Ammon's horn (tissue), 1 donor: ENCODE data around the gene SYK.
A peak's percentile ranks its signal among the peaks of the same experiment; 100 is the strongest.

Experiments used
- DNase-seq: peaks from one replicate; pipeline ENCODE4 v3.0.0-alpha.2; 2016; ENCODE audit warnings: low spot score

Gene SYK

DNA sequence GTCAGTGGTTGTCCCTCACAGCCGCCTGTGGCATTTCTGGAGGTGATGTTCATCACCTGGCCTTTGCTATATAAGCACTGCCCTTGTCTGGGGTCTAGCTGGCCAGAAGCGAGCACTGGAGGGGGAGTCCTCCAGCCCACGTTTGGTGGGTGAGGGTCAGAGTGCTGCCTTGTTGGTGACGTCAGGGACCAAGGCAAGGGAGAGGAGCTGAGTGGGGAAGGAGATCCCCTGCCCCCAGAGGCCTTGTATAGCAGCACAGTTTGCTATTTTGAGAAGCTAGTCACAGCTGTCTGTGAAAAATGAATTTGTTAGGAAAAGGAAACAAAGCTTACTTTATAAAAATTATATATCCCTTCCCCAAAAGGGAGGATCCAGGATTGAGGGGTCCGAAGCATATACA is 49.8 kb downstream of the SYK start:
- DNase-seq, result no peak

DNA sequence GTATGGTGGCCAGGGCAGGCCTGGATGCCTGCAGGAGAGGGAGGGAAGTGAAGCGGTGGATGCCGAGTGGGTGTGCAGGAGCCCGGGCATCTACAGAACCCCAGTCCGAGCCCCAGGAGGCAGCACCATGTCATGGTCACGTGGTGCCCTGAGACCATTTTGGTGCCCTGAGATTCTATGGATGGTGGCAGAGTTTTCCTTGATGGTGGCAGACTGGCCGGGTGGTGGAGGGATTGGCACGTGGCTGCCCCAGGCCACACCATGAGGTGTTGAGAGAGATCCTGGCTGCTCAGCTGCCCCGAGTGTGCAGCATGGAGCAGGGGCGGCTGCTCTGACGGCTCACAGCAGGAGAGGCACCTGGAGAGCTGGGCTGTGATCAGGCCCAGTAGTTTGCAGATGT is 52.3 kb downstream of the SYK start:
- DNase-seq, result no peak

DNA sequence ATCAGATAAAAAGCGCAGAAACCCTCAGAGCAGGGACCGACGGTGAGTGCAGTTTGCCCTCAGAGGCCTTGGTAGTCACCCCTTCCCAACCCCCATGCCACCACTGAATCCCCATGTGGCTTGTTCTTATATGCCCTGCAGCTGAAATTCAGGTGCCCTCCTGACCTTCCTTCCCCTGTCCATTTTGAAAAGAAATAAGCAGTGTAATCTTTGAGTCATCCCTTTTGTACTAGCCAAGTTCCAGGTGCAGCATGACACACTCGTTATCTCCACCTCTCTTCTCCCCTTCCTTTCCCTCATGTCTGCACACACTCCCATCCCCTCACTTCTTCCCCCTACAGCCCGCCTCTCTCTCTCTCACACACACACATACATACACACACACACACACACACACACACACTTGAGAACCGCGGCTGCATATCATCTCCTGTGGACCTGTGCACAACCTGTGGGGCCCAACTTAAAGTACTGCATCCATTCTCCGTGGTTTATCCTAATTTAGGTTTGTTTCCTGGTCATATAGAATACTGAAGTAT is 53.1 kb downstream of the SYK start:
- DNase-seq, result no peak

DNA sequence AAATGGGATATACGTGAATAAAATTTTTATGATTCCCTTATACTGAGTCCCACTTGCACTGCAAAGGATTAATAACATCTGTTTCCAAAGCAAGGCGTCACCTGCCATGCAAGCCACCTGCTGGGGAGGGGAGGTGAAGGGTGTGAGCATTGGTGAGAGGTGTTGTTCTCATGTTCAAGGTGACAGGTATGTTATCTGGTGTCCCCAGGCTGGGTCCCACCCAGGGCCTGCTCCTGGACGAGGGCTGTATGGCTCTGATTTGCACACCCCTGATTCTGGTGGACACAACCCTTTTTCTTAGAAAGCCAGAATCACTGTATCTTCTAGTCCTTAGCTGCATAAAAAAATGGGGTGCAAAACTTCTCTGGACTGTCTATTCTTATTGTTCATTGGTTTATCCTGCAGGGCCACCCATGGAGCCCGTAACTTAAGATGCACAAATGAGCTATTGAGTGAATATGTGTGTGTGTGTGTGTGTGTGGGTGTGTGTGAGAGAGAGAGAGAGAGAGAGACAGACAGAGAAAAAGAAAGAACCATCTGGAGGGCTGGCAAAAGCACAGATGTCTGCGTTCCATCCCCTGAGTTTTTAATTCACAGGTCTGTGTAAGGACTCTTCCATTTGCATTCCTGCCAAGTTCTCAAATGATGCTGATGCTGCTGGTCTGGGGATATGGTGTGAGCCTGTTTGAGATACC is 53.7 kb downstream of the SYK start:
- DNase-seq, result peak; percentile 13

DNA sequence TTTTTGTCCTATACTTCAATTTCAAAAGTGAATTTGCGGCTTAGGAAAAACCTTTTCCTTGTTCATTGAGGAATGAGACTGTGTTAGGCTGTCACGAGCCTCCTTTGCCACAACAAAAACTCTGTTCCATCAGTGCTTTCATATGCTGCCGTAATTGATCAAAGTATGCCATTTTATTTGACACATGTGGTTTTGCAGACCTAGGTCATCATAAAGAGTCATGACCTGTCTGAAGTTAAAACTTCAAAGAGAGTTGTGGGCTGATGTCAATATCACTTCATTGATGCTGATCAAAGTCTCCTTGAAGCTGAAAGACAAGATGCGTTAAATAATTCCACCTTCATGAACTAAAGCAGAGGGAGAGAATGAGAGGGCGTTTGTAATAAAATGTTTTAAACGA is 55.5 kb downstream of the SYK start:
- DNase-seq, result no peak

DNA sequence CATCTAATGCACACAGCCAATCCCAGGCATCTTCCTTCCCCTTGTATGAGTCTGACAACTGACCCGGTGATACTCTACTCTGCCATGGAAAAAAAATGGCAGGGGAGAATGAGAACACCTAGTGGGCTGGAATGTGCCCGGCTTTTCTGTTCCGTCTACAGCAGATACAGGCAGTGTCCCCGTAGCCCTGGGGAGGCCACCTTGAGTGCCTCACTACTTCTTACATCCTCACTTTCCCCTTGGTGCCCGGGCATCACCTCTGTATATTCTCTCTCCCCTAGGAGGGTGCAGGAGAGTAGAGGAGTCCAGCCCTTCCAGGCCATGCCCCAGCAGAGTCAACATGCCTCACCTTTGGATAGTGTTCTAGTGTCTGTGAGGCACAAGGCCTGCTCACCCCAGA is 56.2 kb downstream of the SYK start:
- no peak for DNase-seq

DNA sequence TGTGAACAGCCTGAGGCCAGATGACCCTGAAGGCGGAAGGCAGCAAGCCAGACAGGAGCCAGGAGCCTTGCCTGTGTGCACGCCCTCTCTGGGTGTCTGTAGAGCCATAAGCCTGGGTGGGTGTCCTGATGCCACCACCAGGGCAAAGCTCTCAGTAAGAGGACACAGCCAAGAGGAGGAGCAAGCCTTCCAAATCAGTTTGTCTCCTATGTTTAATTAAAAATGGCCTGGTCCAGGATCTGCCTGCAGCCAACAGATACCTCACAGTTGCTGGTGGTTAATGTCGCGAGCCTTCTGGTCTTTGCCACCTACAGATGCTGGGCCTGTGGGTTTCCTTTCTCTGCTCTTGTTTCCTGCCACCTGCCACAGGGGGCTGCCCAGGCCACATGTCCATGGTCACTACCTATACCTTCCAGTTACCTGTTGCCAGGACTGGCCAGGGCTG is 56.9 kb downstream of the SYK start:
- DNase-seq, result no peak

DNA sequence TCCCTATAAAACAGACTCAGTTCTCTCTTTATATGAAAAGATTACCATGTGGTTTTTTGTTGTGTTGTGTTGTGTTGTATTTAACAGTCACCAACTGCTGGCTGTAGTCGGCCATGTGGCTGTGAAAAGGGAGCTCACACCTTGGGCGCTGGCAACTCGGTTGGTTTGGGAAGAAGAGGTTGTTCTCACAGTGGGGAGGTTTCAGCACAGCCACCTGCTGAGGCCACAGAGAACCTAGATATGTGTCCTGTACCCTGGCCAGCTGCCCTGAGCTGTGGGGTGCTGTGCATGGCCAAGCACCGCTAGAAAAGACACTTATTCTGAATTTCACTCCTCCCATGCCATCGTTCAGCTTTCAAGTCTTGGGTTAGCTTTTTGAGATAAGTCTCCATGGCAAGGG is 58.8 kb downstream of the SYK start:
- no peak for DNase-seq

DNA sequence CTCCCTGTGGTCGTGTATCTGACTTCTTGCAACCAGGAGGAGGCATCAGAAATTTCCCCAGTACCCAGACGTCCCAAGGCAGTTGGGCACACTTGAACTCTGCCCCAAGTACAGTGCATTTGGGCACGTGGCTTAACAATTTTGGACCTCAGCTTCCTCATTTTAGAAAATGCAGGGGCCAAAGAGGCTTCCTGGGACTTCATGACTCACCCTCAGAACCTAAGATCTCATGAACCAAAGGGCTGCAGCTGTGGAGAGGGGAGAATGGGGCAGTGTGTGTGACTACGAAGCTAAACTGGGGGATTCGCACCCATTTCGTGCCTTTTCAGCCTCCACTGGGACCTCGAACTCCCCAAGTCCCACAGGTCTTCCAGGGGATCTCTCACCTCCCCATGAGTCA is 59.2 kb downstream of the SYK start:
- no peak for DNase-seq

DNA sequence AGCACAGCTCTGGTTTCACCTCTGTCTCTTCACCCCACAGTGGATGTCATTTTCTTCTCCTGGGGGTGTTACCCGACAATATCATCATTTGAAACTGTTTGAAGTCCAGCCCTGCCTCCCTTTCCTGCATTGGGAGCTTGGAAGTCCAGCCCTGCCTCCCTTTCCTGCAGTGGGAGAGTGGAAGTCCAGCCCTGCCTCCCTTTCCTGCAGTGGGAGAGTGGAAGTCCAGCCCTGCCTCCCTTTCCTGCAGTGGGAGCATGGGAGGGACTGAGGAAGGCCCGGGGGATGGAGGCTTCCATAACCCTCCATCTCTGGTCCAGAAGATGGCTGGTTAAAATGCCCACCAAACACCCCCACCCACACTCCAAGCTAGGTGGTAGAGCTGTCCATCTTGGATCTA is 59.8 kb downstream of the SYK start:
- no peak for DNase-seq

DNA sequence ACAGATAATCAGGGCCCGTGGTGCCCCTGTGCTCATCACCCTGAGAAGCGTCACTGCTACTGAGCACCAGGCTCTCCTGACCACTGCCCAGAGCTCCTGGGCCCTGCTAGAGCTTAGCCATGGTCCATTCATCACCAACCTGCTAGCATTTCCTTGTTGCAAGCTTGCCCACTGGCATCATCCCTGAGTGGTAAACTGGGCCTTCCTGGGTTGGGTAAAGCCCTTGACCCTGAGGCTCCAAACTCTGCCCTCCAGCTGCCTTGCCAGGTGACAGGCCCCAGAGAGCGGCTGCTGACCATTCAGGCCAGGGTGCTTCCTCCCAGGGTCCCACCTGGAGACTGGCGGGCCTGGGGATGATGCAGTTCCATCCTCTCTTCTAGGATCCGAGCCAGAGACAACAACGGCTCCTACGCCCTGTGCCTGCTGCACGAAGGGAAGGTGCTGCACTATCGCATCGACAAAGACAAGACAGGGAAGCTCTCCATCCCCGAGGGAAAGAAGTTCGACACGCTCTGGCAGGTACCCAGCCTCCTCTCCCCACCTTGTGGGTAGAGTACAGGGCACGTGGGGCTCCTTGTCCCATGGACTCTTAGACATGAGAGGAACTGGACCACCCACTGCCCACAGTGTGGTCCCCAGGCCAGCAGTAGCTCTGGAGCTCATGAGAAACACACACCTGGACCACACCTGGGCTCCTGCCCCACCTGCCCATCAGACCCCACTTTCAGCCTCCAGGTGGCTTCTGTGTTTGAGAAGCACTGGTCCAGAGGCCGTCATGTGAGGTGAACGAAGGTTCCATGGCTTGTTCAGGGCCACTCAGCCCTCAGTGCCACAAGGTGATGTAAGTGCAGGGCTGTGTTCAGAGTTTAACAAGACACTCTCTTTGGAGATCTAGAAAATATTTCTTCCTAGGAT is 60.5 kb downstream of the SYK start:
- DNase-seq, result no peak

DNA sequence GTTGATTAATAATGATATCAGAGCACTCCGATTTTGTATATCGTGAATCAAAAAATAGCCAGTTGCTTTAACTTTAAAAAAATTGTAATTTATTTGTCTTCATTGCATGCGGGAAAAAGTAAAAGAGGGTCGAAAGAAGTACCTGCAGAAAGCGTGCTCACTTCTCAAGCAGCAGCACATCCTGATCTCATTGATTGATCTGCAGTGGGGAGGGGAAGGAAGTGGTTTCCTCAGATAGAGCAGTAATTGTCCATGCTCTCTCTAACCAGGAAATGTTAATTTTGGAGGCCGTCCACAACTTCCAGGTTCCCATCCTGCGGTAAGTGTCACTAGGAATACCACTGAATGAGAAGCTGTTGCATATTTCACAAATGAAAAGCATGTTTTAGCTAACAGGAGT is 63.2 kb downstream of the SYK start:
- DNase-seq, result no peak

DNA sequence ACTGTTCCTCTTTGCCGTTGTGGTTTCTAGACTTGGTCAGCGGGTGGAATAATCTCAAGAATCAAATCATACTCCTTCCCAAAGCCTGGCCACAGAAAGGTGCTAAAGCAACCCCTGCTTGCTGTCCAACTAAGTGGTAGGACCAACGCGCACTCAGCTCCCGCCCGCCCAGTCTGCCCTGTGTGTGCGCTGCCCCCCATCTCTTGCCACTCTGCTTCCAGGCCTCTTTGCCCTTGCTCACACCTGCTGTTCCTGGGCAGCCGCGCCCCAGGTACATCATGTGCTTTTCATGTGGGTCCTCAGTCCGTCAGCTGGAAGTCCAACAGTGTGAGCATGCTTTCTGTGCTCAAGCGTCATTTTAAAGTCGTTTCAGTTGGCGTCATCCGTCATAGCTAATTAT is 65.5 kb downstream of the SYK start:
- DNase-seq, result no peak

DNA sequence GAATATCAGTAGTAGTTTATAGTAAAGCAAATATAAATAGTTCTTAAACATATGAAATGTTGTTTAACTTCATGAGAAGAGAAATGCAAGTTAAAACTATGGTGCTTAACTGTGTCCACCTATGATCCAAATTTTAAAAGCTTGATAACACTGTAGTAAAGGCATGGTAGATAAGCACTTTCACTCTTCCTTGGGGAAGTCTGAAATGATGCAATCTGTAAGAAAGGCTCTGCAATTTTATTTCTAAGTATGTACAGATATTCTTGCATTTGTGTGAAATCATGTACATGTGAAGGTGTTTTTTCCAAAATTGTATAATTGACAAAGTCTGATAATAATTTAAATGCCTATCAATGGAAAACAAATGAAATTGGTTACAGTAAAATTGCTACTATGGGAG is 66.9 kb downstream of the SYK start:
- no peak for DNase-seq

DNA sequence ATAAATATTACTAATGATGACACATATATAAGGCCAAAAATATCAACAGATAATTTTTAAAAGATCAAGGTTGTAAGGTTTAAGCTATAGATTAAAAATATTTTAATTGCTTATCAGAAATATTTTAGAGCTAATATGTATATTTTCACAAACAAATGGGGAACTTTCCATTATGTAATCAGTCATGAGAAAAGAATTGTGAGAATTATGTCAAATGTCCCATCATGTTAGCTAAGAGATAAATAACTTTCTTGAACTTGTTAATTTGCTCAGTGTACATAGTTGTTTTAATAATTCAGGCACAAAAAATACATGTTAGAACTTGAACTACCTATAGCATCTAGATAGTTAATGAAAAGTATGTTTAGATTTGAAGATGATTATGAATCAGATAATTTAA is 67.7 kb downstream of the SYK start:
- DNase-seq, result no peak

DNA sequence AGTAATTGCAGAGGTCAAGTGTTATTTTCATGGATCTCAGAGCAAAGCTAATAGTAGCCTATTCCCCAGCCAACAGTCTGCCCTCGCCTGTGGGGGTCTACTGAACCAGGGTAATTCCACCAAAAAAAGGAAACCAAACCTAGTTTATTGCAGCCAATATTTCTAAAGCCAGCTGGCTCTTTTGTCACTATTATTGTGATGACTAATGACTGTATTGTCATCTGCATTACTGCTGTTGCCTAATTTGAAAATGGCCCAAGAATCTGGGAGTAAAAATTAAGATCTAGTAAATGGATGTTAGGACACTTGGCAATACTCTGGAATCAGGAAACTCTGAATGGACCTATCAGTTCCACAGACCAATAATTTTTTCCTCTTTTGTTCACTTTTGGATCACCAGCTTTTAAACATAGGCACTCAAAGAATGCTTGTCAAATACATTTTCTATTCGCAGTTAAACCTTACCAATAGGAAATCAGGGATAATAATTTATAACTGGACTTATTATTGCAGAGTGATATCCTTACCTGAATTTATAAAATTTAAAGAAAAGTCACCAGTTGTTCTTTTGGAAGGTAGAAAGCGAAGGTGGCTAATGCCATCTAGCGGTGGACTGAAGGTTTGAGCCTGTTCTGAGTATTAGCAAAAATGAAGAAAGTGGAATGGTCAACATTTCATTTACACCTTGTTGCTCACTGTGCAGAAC is 69.2 kb downstream of the SYK start:
- DNase-seq, result peak; percentile 61

DNA sequence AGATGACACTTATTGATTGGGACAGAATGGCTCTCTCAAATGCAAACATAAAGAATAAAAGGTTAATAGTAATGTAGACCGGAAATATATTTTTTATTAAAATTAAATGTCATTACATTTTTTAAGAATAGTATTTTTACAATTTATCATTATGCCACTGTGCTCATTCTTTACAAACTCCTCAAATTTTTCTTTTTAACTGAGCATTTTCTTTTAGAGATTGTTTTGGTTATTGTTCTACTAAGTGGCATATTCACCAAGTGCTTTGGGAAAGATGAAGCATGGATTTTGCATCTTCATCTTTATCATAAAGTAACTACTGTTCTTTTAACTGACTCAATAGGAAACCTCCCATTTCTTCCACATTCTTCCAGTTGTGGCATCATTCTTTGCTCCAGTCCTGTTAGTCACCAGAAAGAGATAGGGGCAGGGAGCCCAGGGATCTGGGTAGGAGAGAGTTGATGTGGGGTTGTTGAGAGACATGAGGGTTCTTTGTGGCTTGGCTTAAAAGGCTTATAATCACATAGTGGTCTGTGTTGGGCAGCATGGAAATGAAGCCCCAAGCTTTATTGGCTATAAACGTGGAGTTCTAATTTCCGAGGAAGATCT is 69.8 kb downstream of the SYK start:
- no peak for DNase-seq

DNA sequence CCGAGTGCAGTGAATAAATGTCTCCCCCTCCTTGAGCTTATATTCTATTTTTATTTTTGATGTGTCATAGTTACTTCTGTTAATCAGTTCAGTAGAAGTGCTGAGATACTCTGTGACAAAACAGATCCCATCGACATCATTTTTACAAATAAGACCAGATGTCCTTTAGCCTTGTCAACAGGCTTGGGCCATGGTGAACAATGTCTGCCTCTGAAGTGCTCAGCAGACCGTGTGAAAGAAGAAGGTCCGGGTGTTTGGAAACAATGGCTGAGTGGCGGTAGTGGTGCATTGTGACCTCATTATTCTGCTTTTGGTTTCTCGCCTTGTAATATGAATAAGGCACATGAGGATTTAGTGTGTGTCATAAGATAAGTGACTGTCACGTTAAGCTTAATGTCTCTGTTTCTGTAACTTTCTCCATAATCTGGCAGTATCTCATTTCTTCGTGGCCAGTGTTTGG is 71.2 kb downstream of the SYK start:
- DNase-seq, result no peak

DNA sequence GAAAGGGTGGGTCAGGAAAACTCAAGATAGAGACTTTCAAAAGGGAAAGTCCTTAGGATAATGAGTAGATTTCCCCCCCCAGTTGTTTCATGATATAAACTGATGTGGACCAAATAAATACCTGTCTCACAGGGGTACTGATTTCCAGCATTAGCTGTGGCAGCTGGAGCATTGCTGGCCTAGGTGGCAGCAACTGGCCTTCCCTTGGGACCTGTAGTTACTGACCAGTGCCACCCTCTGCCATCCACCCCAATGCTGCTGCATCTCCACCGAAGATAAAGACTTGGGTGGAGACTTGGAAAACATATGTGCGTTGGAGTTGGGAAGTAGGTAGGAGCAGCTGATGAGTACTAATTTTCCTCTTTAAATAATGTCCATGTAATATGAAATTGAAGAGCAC is 71.8 kb downstream of the SYK start:
- no peak for DNase-seq

DNA sequence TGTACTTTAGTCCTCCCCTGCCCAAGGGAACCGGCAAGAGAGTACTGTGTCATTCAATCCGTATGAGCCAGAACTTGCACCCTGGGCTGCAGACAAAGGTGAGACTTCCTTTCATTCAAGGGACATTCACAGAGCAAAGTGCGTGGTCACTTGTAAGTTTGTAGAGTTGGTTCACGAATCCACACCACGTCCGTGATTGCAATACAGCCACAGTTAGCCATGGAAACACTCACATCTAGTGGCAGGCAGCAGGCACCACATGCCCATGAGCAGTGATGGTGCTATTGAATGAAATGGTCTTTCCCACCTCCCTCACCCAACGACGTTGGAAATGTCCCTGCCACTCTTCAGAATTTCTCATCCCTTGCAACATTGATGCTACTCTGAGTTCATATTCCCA is 72.6 kb downstream of the SYK start:
- no peak for DNase-seq

DNA sequence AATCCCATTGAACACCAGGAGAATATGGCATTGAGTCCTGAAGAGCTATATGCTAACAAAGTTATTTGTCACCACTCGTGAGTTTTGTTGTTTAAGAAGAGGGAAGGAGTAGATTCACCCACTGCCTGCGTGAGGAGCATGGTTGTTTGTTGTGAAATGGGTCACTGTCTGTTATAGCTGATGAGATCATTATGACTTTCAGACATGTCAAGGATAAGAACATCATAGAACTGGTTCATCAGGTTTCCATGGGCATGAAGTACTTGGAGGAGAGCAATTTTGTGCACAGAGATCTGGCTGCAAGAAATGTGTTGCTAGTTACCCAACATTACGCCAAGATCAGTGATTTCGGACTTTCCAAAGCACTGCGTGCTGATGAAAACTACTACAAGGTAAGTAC is 76.9 kb downstream of the SYK start:
- no peak for DNase-seq

DNA sequence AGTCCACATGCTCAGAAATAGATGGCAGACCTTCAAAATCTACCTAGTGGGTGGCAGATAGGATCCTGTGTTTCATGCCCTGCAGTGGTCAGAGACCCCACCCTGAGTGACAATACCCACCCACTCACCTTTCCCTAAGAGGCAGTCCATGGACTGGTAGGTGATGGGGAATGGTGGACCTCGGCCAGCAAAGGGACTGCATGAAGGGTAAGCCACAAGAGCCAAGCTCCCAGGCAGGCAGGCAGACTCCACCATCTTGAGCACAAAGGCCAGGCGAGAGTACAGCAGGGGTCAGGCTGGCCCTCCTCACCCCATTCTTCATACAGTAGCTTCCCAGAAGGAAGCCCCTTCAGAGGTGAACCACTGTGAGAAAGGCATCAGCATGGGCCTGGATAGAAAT is 78.4 kb downstream of the SYK start:
- DNase-seq, result no peak
